Neural progenitor cell (in vitro differentiated cells): Measurements from ENCODE around the gene AFMID. TPM values are rescaled to one million over a fixed set of nuclear protein-coding genes. Genes with fewer than 3 reads are reported as not detected.
A peak's percentile ranks its signal among the peaks of the same experiment; 100 is the strongest.

ENCODE experiments used
- DNase-seq: peaks from one replicate; pipeline ENCODE4 v3.0.0-alpha.2; 2016; ENCODE audit warnings: low spot score
- H2AFZ ChIP-seq: fragments of 200-600 bp; sonication (generic); replicated peaks from 2 replicates; pipeline ENCODE4 v1.6.1; 2016; ENCODE audit warnings: antibody characterized with exemption
- H3F3A ChIP-seq: fragments of 200-600 bp; sonication (generic); 2 replicates; pipeline ENCODE4 v1.6.1; 2016; ENCODE audit warnings: antibody characterized with exemption, low read depth
- H3K27ac ChIP-seq: fragments of 200-600 bp; sonication (generic); 2 replicates; pipeline ENCODE4 v1.5.1; 2016; ENCODE audit warnings: mild to moderate bottlenecking
- H3K27me3 ChIP-seq: fragments of 200-600 bp; sonication (generic); 2 replicates; pipeline ENCODE4 v1.6.1; 2016; ENCODE audit warnings: mild to moderate bottlenecking, moderate library complexity
- H3K36me3 ChIP-seq: fragments of 200-600 bp; sonication (generic); 2 replicates; pipeline ENCODE4 v1.5.1; 2016
- H3K4me1 ChIP-seq: fragments of 200-600 bp; sonication (generic); 2 replicates; pipeline ENCODE4 v1.6.1; 2016; ENCODE audit warnings: mixed run types
- H3K4me2 ChIP-seq: fragments of 200-600 bp; sonication (generic); 2 replicates; pipeline ENCODE4 v1.6.1; 2016
- H3K4me3 ChIP-seq: fragments of 200-600 bp; sonication (generic); 2 replicates; pipeline ENCODE4 v1.5.1; 2016
- H3K79me2 ChIP-seq: fragments of 200-600 bp; sonication (generic); 2 replicates; pipeline ENCODE4 v1.6.1; 2016; ENCODE audit warnings: low read depth
- H3K9ac ChIP-seq: fragments of 200-600 bp; sonication (generic); 2 replicates; pipeline ENCODE4 v1.6.1; 2016
- H3K9me3 ChIP-seq: fragments of 200-600 bp; sonication (generic); 2 replicates; pipeline ENCODE4 v1.5.1; 2016; ENCODE audit warnings: low read depth
- H4K20me1 ChIP-seq: fragments of 200-600 bp; sonication (generic); 2 replicates; pipeline ENCODE4 v1.6.1; 2016; ENCODE audit warnings: low read depth
- H3K27ac Mint-ChIP-seq: 3 replicates; pipeline ENCODE4 v1.8.0; 2021; ENCODE audit warnings: mixed read lengths
- H3K27me3 Mint-ChIP-seq: 2 replicates; pipeline ENCODE4 v1.8.0; 2022; ENCODE audit warnings: low read depth, mild to moderate bottlenecking, inconsistent platforms, moderate library complexity, mixed read lengths; ENCODE audit not compliant: insufficient read depth
- H3K36me3 Mint-ChIP-seq: 3 replicates; pipeline ENCODE4 v1.8.0; 2021; ENCODE audit warnings: mixed read lengths
- H3K4me1 Mint-ChIP-seq: 3 replicates; pipeline ENCODE4 v1.8.0; 2021; ENCODE audit warnings: mixed read lengths
- H3K4me3 Mint-ChIP-seq: 3 replicates; pipeline ENCODE4 v1.8.0; 2021; ENCODE audit warnings: mild to moderate bottlenecking, moderate library complexity, mixed read lengths
- H3K9me3 Mint-ChIP-seq: 3 replicates; pipeline ENCODE4 v1.8.0; 2020; ENCODE audit warnings: mixed read lengths
- EZH2 ChIP-seq: fragments of 200-600 bp; sonication (generic); IDR thresholded peaks from 2 replicates; pipeline ENCODE4 v1.6.1; 2017; ENCODE audit warnings: antibody characterized with exemption, mild to moderate bottlenecking, moderate library complexity
- EZH2phosphoT487 ChIP-seq: fragments of 200-600 bp; sonication (generic); IDR thresholded peaks from 2 replicates; pipeline ENCODE4 v1.6.1; 2017; ENCODE audit warnings: antibody characterized with exemption
- total RNA-seq: library from RNA; depleted of rRNA; stranded (reverse); fragments of >200 nt; gene quantifications from 2 replicates; pipeline ENCODE4 v1.2.3, GENCODE V29; 2015; ENCODE audit warnings: low replicate concordance
- TF ChIP-seq, protein P1 (sequence below): fragments of 200-600 bp; sonication (generic); IDR thresholded peaks from 2 replicates; pipeline ENCODE4 v1.5.1; 2017; ENCODE audit warnings: antibody characterized with exemption, mild to moderate bottlenecking

The AFMID gene
- total RNA-seq, 1 donor from 2014 or later = 76.8 TPM

DNA sequence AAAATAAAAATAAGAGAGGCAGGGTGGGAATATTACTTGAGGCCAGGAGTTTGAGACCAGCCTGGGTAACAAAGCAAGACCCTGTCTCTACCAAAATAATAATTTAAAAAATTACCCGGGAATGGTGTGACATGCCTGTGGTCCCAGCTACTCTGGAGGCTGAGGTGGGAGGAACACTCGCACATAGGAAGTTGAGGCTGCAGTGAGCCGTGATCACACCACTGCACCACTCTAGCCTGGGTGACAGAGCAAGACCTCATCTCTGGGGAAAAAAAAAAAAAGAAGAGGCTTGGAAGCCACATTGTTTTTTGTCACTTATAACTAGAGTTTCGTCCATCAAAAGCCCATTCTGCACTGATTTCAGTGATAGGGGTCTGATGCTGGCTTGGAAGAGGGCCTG is 41.0 kb downstream of the AFMID start:
- Mint-ChIP-seq H3K36me3 (peaks cover 8% of the 10 kb centered on the region), H3K27ac (no peak overlapping the region), H3K9me3 (no peaks in the 10 kb centered on the region), H3K4me1 (peaks cover 28% of the 10 kb centered on the region), H3K4me3 (no peak overlapping the region), H3K27me3 (peaks cover 31% of the 10 kb centered on the region)
- Histone ChIP-seq H2AFZ (no peak overlapping the region), H3K4me2 (no peak overlapping the region), H3K27me3 (peaks cover 40% of the 10 kb centered on the region), H3K9me3 (no peaks in the 10 kb centered on the region), H3K4me3 (no peak overlapping the region), H3K79me2 (no peaks in the 10 kb centered on the region), H3K4me1 (peaks cover 3% of the 10 kb centered on the region), H3K9ac (no peak overlapping the region), H3F3A (peaks cover 30% of the 10 kb centered on the region), H3K27ac (no peak overlapping the region), H4K20me1 (no peaks in the 10 kb centered on the region), H3K36me3 (no peaks in the 10 kb centered on the region)
- DNase-seq = no peak
- TF ChIP-seq EZH2 (no peak), EZH2phosphoT487 (no peak)
- TF ChIP-seq, protein P1, sequence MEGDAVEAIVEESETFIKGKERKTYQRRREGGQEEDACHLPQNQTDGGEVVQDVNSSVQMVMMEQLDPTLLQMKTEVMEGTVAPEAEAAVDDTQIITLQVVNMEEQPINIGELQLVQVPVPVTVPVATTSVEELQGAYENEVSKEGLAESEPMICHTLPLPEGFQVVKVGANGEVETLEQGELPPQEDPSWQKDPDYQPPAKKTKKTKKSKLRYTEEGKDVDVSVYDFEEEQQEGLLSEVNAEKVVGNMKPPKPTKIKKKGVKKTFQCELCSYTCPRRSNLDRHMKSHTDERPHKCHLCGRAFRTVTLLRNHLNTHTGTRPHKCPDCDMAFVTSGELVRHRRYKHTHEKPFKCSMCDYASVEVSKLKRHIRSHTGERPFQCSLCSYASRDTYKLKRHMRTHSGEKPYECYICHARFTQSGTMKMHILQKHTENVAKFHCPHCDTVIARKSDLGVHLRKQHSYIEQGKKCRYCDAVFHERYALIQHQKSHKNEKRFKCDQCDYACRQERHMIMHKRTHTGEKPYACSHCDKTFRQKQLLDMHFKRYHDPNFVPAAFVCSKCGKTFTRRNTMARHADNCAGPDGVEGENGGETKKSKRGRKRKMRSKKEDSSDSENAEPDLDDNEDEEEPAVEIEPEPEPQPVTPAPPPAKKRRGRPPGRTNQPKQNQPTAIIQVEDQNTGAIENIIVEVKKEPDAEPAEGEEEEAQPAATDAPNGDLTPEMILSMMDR = no peak

DNA sequence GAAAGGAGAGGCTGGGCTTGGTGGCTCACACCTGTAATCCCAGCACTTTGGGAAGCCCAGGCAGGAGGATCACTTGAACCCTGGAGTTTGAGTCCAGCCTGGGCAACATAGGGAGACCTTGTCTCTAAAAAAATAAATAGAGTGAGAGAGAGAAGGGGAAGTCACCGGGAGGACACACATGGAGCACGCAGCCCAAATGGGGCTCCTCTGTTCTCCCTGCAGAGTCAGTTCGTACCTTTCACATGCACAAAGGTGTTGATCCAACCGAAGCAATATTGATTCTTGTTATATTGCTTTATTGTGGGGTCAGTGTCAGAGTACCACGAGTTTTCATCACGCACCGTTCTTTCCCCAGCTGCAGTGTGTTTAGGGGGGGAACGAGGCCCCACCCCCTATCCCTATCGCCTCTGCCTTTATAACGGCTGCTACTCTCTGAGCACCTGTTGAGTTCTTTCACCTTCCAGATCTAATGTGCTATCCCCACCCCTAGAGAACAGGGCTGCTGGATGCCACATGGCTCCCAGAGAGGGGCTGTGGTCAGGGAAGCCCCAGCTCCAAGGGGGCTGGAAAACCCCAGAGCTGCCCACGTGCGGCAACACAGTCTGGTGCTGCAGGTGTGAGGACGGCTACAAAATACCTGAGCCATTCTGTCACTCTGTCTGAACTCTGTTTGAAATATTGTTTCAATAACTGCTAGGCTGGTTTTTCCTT is 43.2 kb downstream of the AFMID start:
- Histone ChIP-seq H3K36me3 (no peaks in the 10 kb centered on the region), H3K9me3 (no peaks in the 10 kb centered on the region), H3K9ac (no peak overlapping the region), H3F3A (peaks cover 9% of the 10 kb centered on the region), H3K4me3 (no peak overlapping the region), H3K4me2 (no peak overlapping the region), H3K79me2 (no peaks in the 10 kb centered on the region), H3K27me3 (peaks cover 41% of the 10 kb centered on the region), H3K4me1 (peaks cover 3% of the 10 kb centered on the region), H3K27ac (no peak overlapping the region), H2AFZ (no peak overlapping the region), H4K20me1 (no peaks in the 10 kb centered on the region)
- Mint-ChIP-seq H3K27ac (no peak overlapping the region), H3K27me3 (peaks cover 37% of the 10 kb centered on the region), H3K36me3 (peaks cover 3% of the 10 kb centered on the region), H3K9me3 (no peaks in the 10 kb centered on the region), H3K4me3 (peak overlapping the region; percentile 41), H3K4me1 (peaks cover 16% of the 10 kb centered on the region)
- TF ChIP-seq EZH2 = no peak
- TF ChIP-seq EZH2phosphoT487 = no peak
- TF ChIP-seq, protein P1 = no peak
- DNase-seq = no peak

DNA sequence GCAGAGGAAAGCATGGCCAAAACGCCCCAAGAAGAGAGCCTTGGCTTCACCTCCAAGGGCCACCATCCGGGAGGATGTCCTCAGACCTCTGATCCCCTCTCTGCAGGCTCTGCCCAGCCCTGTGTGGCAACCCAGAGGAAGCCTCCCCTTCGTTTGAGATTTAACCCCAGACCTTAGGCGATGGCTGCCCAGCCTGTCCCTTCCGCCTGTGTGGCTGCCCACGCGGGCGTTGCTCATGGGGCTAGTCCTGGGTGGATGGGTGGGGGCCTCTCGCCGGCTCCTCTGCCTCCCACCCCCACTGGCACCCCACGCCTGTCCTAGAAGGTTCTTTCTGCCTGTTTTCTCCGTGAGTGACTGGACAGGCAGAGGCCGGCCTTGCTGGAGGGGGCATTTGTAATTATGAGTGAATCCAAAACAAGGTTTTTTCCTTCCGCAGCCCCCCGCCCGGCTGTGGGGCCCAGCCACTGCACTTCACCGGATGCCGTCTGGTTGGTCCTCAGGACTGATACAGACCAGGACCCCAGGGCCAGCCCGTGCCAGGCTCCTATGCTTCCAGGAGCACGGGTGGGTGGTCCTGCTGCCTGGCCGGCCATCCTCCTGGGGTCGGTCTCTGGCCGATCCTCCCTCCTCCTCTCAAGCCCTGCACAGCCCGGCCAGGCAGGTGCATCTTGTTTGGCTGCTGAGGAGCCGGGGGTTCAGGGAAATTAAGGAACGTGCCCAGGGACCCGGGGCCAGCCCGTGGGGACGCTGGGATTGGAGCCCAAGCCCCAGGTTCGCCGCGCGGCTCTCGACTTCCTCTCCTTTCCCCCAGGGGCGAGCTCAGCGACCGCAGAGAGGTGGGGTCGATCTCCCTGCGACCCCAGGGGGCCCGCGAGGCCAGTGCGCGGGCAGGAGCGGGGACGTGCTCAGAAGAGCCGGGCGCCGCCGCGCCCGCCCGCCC is 44.1 kb downstream of the AFMID start, which contains the start of gene TMEM235:
Gene TMEM235, plus strand, starts transcription at position 636 of the 940 bp plus-strand sequence. CDS start 393 bp downstream, outside the sequence.
- no peaks in the 10 kb centered on the region for H3K9me3 ChIP-seq
- no peaks in the 10 kb centered on the region for H3K36me3 Mint-ChIP-seq
- H3K4me1 ChIP-seq = peaks cover 3% of the 10 kb centered on the region
- H3K4me3 ChIP-seq = peak within 1 kb of the TSS; percentile 61
- no peaks in the 10 kb centered on the region for H3K9me3 Mint-ChIP-seq
- H3K27ac ChIP-seq = no peak within 1 kb of the TSS
- no peaks in the 10 kb centered on the region for H3K36me3 ChIP-seq
- no peak for TF ChIP-seq EZH2phosphoT487
- TF ChIP-seq, protein P1 = no peak
- peak; percentile 64 for TF ChIP-seq EZH2
- peaks cover 37% of the 10 kb centered on the region for H3K27me3 Mint-ChIP-seq
- peak within 1 kb of the TSS; percentile 96 for H3K4me2 ChIP-seq
- H3K79me2 ChIP-seq = no peaks in the 10 kb centered on the region
- H2AFZ ChIP-seq = peak within 1 kb of the TSS; percentile 89
- peaks cover 41% of the 10 kb centered on the region for H3K27me3 ChIP-seq
- no peak within 1 kb of the TSS for H3K27ac Mint-ChIP-seq
- H4K20me1 ChIP-seq = no peaks in the 10 kb centered on the region
- peaks cover 16% of the 10 kb centered on the region for H3K4me1 Mint-ChIP-seq
- H3K4me3 Mint-ChIP-seq = peak within 1 kb of the TSS; percentile 48
- peak; percentile 63 for DNase-seq
- peaks cover 2% of the 10 kb centered on the region for H3F3A ChIP-seq
- no peak within 1 kb of the TSS for H3K9ac ChIP-seq
